H9 (cell line): ENCODE data around the gene HDAC7. TPM values are rescaled to one million over a fixed set of nuclear protein-coding genes. Genes with fewer than 3 reads are reported as not detected.

ENCODE experiments used
- DNase-seq: peaks from one replicate; pipeline ENCODE4 v3.0.0-alpha.2; 2017
- H2AFZ ChIP-seq: one replicate; pipeline ENCODE4 v1.6.1; 2013; ENCODE audit warnings: mild to moderate bottlenecking, low read length, control low read depth, moderate library complexity
- H2AK5ac ChIP-seq: 2 replicates; pipeline ENCODE4 v1.6.1; 2013; ENCODE audit warnings: low read length, control low read depth, mixed read lengths; ENCODE audit not compliant: insufficient read length
- H2BK120ac ChIP-seq: one replicate; pipeline ENCODE4 v1.6.1; 2013; ENCODE audit warnings: low read depth, mild to moderate bottlenecking, low read length, control low read depth, inconsistent platforms; ENCODE audit not compliant: poor library complexity, severe bottlenecking
- H2BK12ac ChIP-seq: 2 replicates; pipeline ENCODE4 v1.6.1; 2013; ENCODE audit warnings: low read length, control low read depth, mixed read lengths, low read depth; ENCODE audit not compliant: insufficient read length
- H2BK15ac ChIP-seq: 2 replicates; pipeline ENCODE4 v1.6.1; 2013; ENCODE audit warnings: low read depth, low read length, control low read depth
- H2BK20ac ChIP-seq: one replicate; pipeline ENCODE4 v1.6.1; 2013; ENCODE audit warnings: low read depth, mild to moderate bottlenecking, low read length, control low read depth, inconsistent platforms; ENCODE audit not compliant: poor library complexity, severe bottlenecking
- H2BK5ac ChIP-seq: 2 replicates; pipeline ENCODE4 v1.6.1; 2013; ENCODE audit warnings: low read length, control low read depth, mixed read lengths; ENCODE audit not compliant: insufficient read length
- H3K14ac ChIP-seq: 2 replicates; pipeline ENCODE4 v1.6.1; 2013; ENCODE audit warnings: low read length, control low read depth; ENCODE audit not compliant: insufficient read depth
- H3K18ac ChIP-seq: 2 replicates; pipeline ENCODE4 v1.6.1; 2013; ENCODE audit warnings: low read depth, mild to moderate bottlenecking, mixed read lengths, low read length, control low read depth; ENCODE audit not compliant: insufficient read length
- H3K23ac ChIP-seq: 2 replicates; pipeline ENCODE4 v1.6.1; 2013; ENCODE audit warnings: low read length, control low read depth, mixed read lengths, low read depth; ENCODE audit not compliant: insufficient read length
- H3K23me2 ChIP-seq: 2 replicates; pipeline ENCODE4 v1.6.1; 2013; ENCODE audit warnings: low read depth, mild to moderate bottlenecking, mixed read lengths, low read length, control low read depth; ENCODE audit not compliant: insufficient read length, poor library complexity, severe bottlenecking
- H3K27ac ChIP-seq: 2 replicates; pipeline ENCODE4 v1.5.1; 2013; ENCODE audit warnings: low read length, control low read depth, mixed read lengths, low read depth; ENCODE audit not compliant: insufficient read length
- H3K27me3 ChIP-seq: 2 replicates; pipeline ENCODE4 v1.6.1; 2013; ENCODE audit warnings: low read length, control low read depth, inconsistent platforms; ENCODE audit not compliant: insufficient read depth
- H3K4ac ChIP-seq: 2 replicates; pipeline ENCODE4 v1.6.1; 2013; ENCODE audit warnings: low read depth, mild to moderate bottlenecking, control low read depth, inconsistent platforms, low read length, moderate library complexity
- H3K4me1 ChIP-seq: 2 replicates; pipeline ENCODE4 v1.6.1; 2013; ENCODE audit warnings: low read length, control low read depth, inconsistent platforms; ENCODE audit not compliant: insufficient read depth
- H3K4me2 ChIP-seq: 2 replicates; pipeline ENCODE4 v1.6.1; 2013; ENCODE audit warnings: low read length, control low read depth, mixed read lengths; ENCODE audit not compliant: insufficient read length, insufficient read depth
- H3K56ac ChIP-seq: 2 replicates; pipeline ENCODE4 v1.6.1; 2013; ENCODE audit warnings: low read depth, mild to moderate bottlenecking, mixed read lengths, low read length, control low read depth; ENCODE audit not compliant: insufficient read length
- H3K79me1 ChIP-seq: 2 replicates; pipeline ENCODE4 v1.6.1; 2013; ENCODE audit warnings: low read depth, mild to moderate bottlenecking, moderate library complexity, low read length, control low read depth, inconsistent platforms; ENCODE audit not compliant: insufficient read depth, poor library complexity, severe bottlenecking
- H3K79me2 ChIP-seq: 2 replicates; pipeline ENCODE4 v1.6.1; 2013; ENCODE audit warnings: low read length, control low read depth, inconsistent platforms; ENCODE audit not compliant: insufficient read depth
- H3K9ac ChIP-seq: 2 replicates; pipeline ENCODE4 v1.6.1; 2013; ENCODE audit warnings: low read length, control low read depth, mixed read lengths; ENCODE audit not compliant: insufficient read length; ENCODE audit errors: extremely low read depth
- H3K9me3 ChIP-seq: one replicate; pipeline ENCODE4 v1.6.1; 2013; ENCODE audit warnings: low read depth, low read length, inconsistent platforms; ENCODE audit not compliant: control insufficient read depth
- H3T11ph ChIP-seq: one replicate; pipeline ENCODE4 v1.6.1; 2013; ENCODE audit warnings: mild to moderate bottlenecking, low read length, control low read depth, inconsistent platforms
- H4K20me1 ChIP-seq: one replicate; pipeline ENCODE4 v1.6.1; 2013; ENCODE audit not compliant: control insufficient read depth, insufficient read length, insufficient read depth
- H4K5ac ChIP-seq: 2 replicates; pipeline ENCODE4 v1.6.1; 2013; ENCODE audit warnings: low read depth, mild to moderate bottlenecking, mixed read lengths, low read length, control low read depth; ENCODE audit not compliant: insufficient read length
- H4K8ac ChIP-seq: replicated peaks from 2 replicates; pipeline ENCODE4 v1.6.1; 2013; ENCODE audit warnings: low read length, control low read depth, mixed read lengths, low read depth; ENCODE audit not compliant: insufficient read length
- H4K91ac ChIP-seq: 2 replicates; pipeline ENCODE4 v1.6.1; 2013; ENCODE audit warnings: low read depth, mild to moderate bottlenecking, moderate library complexity, mixed read lengths, low read length, control low read depth; ENCODE audit not compliant: insufficient read length
- H3K27ac Mint-ChIP-seq, 3 experiments: 2 replicates in 2 of 3; 3 replicates in 1 of 3; pipeline ENCODE4 v1.8.0; 2020 to 2021; ENCODE audit warnings: mixed read lengths in 3 of 3, mild to moderate bottlenecking in 1 of 3, moderate library complexity in 1 of 3
- H3K27me3 Mint-ChIP-seq: 2 replicates; pipeline ENCODE4 v1.8.0; 2021; ENCODE audit warnings: low read depth, mild to moderate bottlenecking, moderate library complexity, mixed read lengths
- H3K36me3 Mint-ChIP-seq, 3 experiments: 2 replicates in 2 of 3; 3 replicates in 1 of 3; pipeline ENCODE4 v1.8.0; 2020 to 2021; ENCODE audit warnings: low read depth in 3 of 3, mixed read lengths in 3 of 3; ENCODE audit not compliant: insufficient read depth in 1 of 3
- H3K4me1 Mint-ChIP-seq, 2 experiments: 2 replicates each; pipeline ENCODE4 v1.8.0; 2020; ENCODE audit warnings: mixed read lengths in 2 of 2
- H3K4me3 Mint-ChIP-seq, 2 experiments: 2 replicates in 1 of 2; 3 replicates in 1 of 2; pipeline ENCODE4 v1.8.0; 2020 to 2021; ENCODE audit warnings: mild to moderate bottlenecking in 2 of 2, mixed read lengths in 2 of 2, moderate library complexity in 1 of 2
- H3K9me3 Mint-ChIP-seq, 2 experiments: 2 replicates in 1 of 2; 3 replicates in 1 of 2; pipeline ENCODE4 v1.8.0; 2020; ENCODE audit warnings: mild to moderate bottlenecking in 2 of 2, mixed read lengths in 2 of 2, moderate library complexity in 1 of 2
- CTCF ChIP-seq: fragments of 200-600 bp; sonication (generic); conservative IDR thresholded peaks from 3 replicates; pipeline ENCODE4 v1.8.0; 2021; ENCODE audit warnings: antibody characterized with exemption, mild to moderate bottlenecking
- WGBS: extraction: QIAGEN DNeasy Blood & Tissue Kit; methylation state at CpG from one replicate; pipeline ENCODE4 v1.1.7; 2013; ENCODE audit warnings: missing lambda C conversion rate, low lambda C conversion rate, mixed read lengths; ENCODE audit not compliant: insufficient read length; ENCODE audit errors: extremely low coverage; 5-methylcytosine and 5-hydroxymethylcytosine counted together
- total RNA-seq: library from RNA; stranded (reverse); gene quantifications from 2 replicates; pipeline ENCODE4 v1.2.1, GENCODE V29; 2021

Gene HDAC7
- total RNA-seq, 1 experiment from 2014 or later = 72.1 TPM

GRCh38 chr12:47739297-47739696, 80.4 kb downstream of the HDAC7 start:
- no peak overlapping the region for H3K23ac ChIP-seq
- H3K56ac ChIP-seq = no peak overlapping the region
- WGBS = no CpG with 5 or more reads among the region's 3 CpGs
- H3K79me2 ChIP-seq = no peaks in the 10 kb centered on the region
- H2BK120ac ChIP-seq = no peak overlapping the region
- no peak overlapping the region for H2BK5ac ChIP-seq
- no peaks in the 10 kb centered on the region for H4K20me1 ChIP-seq
- H3K9ac ChIP-seq = no peak overlapping the region
- no peaks in the 10 kb centered on the region for H3K27me3 ChIP-seq
- H3K9me3 ChIP-seq = no peaks in the 10 kb centered on the region
- no peaks in the 10 kb centered on the region for H3K23me2 ChIP-seq
- H3K14ac ChIP-seq = no peak overlapping the region
- H3T11ph ChIP-seq = no peak overlapping the region
- H2AFZ ChIP-seq = no peak overlapping the region
- no peak overlapping the region for H3K27ac ChIP-seq
- no peak overlapping the region for H2BK12ac ChIP-seq
- H2BK15ac ChIP-seq = no peak overlapping the region
- no peaks in the 10 kb centered on the region for H3K9me3 Mint-ChIP-seq
- H3K27ac Mint-ChIP-seq = no peak overlapping the region; a peak in 1 of 7 replicates
- H3K4me2 ChIP-seq = no peak overlapping the region
- no peak overlapping the region for H2BK20ac ChIP-seq
- no peak overlapping the region for H3K4me3 Mint-ChIP-seq
- H4K5ac ChIP-seq = no peak overlapping the region
- no peak for TF ChIP-seq CTCF
- H2AK5ac ChIP-seq = no peak overlapping the region
- no peak overlapping the region for H3K18ac ChIP-seq
- peaks cover 26 to 43% of the 10 kb centered on the region in 2 experiments for H3K4me1 Mint-ChIP-seq
- H3K4ac ChIP-seq = no peak overlapping the region
- no peaks in the 10 kb centered on the region for H3K79me1 ChIP-seq
- no peak for DNase-seq
- H3K27me3 Mint-ChIP-seq = peaks cover 5% of the 10 kb centered on the region
- H4K91ac ChIP-seq = no peak overlapping the region
- H3K36me3 Mint-ChIP-seq = no peaks in the 10 kb centered on the region; a peak in 1 of 7 replicates
- peaks cover 3% of the 10 kb centered on the region; the same call in 1 of the 2 replicates for H3K4me1 ChIP-seq
- H4K8ac ChIP-seq = no peak overlapping the region
